ENCODE data around the gene TMCC3. TPM values are rescaled to one million over a fixed set of nuclear protein-coding genes. Genes with fewer than 3 reads are reported as not detected.

TMCC3 gene
- total RNA-seq, 4 donors from 2014 or later, result 11.2 to 18.1 (median 16.4) TPM

DNA sequence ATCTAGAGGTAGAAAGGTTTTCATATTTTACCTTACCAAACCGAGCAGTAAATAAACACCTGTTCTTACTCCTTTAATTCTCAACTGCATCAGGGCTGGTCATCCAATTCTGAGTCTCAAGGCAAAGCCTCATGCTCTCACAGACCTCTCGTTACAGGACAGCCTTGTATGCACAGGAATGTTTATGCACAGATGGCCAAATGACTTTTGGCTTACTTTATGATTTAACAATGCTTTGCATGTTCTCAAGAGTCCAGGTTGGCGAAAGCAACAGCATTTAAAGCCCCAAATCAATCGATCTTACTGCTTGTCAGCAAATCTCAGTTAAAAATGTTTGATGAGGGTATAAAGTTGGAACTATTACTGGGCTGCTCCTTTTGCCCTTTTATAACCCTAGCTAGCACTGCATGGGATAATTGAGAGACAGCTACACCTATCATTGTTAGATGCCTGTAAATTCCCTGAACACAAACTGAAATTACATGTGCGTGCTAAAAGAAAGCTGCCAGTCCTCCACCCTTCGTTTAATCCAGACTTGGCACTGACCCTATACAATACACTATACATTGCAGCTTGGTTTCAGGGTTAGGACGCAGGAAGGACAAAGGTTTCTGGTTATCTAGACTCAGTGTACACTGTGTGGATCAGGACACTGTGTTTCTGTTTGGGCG is 63.6 kb downstream of the TMCC3 start:
- WGBS, result 62% methylated on average over 8 of the region's 8 CpGs
- no peak overlapping the region for H3K4me3 ChIP-seq

DNA sequence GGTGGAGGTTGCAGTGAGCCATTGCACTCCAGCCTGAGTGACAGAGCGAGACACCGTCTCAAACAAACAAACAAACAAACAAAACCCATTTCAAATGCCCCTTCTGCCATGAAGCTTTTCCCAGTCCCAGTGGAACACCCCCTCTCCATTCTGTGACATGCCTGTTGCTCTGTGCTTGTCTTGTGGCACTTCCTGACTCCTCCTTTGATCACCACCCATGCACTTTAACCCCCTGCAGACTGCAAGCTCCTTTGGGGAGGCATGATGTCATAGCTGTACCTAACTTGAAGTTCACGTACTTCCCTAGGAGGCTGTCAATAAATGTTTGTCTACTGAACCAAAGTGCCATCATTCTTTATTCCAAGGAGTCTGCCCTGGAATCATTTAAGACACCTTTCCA is 64.7 kb downstream of the TMCC3 start:
- no peaks in the 10 kb centered on the region for H3K9me3 ChIP-seq
- H3K36me3 ChIP-seq, result peaks cover 8% of the 10 kb centered on the region
- H3K4me3 ChIP-seq, result no peak overlapping the region
- 84% methylated on average over 3 of the region's 3 CpGs for WGBS
- H3K27me3 ChIP-seq, result no peaks in the 10 kb centered on the region
- TF ChIP-seq POLR2AphosphoS5 (IDR thresholded peaks at IDR 0.05) (no peak), EP300 (IDR thresholded peaks at IDR 0.05) (no peak), POLR2A (IDR thresholded peaks at IDR 0.05) (no peak)
- TF ChIP-seq, protein P1, sequence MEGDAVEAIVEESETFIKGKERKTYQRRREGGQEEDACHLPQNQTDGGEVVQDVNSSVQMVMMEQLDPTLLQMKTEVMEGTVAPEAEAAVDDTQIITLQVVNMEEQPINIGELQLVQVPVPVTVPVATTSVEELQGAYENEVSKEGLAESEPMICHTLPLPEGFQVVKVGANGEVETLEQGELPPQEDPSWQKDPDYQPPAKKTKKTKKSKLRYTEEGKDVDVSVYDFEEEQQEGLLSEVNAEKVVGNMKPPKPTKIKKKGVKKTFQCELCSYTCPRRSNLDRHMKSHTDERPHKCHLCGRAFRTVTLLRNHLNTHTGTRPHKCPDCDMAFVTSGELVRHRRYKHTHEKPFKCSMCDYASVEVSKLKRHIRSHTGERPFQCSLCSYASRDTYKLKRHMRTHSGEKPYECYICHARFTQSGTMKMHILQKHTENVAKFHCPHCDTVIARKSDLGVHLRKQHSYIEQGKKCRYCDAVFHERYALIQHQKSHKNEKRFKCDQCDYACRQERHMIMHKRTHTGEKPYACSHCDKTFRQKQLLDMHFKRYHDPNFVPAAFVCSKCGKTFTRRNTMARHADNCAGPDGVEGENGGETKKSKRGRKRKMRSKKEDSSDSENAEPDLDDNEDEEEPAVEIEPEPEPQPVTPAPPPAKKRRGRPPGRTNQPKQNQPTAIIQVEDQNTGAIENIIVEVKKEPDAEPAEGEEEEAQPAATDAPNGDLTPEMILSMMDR (IDR thresholded peaks at IDR 0.05), result no peak
- no peak overlapping the region for H3K27ac ChIP-seq
- peaks cover 13% of the 10 kb centered on the region for H3K4me1 ChIP-seq
- DNase-seq (ENCODE audit: low spot score in 2 of 2), result no peak

More for the DNA sequence above, 63.6 kb downstream of the TMCC3 start:
- Histone ChIP-seq H3K9me3 (no peaks in the 10 kb centered on the region), H3K27me3 (no peaks in the 10 kb centered on the region), H3K4me1 (peaks cover 13% of the 10 kb centered on the region), H3K36me3 (peaks cover 5% of the 10 kb centered on the region), H3K27ac (no peak overlapping the region)
- TF ChIP-seq, protein P1 (IDR thresholded peaks at IDR 0.05), result no peak
- TF ChIP-seq EP300 (IDR thresholded peaks at IDR 0.05) (no peak), POLR2A (IDR thresholded peaks at IDR 0.05) (no peak), POLR2AphosphoS5 (IDR thresholded peaks at IDR 0.05) (no peak)
- DNase-seq (ENCODE audit: low spot score in 2 of 2), result no peak

DNA sequence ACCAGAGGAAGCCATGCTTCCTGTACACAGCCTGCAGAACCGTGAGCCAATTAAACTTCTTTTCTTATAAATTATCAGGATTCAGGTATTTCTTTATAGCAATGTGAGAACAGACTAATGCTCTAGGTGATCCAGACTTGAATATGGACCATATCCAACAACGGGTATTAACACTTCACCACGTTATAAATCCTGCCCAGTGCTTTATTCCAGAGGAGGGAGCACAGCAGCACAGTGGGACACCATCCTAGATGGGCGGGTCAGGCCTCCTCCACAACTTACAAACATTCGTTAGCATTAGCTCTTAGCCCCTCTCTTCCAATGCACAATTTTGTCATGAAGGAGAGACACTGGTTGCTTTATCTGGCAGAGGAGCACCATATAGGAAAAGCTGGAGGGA is 66.0 kb downstream of the TMCC3 start:
- 68% methylated on average over 5 of the region's 5 CpGs for WGBS

DNA sequence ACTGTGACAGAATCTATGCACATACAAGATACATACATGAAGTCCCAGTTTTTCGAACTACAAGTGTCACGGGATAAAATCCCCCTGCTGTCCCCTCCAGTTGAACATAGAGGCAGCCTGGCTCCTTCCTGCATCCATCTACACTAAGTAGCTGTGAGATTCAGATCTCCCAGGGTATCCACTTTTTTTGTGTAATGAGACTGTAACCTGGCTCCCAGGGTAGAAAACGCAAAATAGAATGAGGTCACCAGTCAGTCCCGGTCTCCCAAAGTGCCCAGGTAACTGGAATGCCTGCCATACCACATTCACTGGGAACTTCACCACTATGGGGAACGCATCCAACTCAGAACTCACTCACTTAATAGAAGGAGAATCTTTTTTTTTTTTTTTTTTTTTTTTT is 67.8 kb downstream of the TMCC3 start:
- TF ChIP-seq POLR2A (IDR thresholded peaks at IDR 0.05) (no peak), EP300 (IDR thresholded peaks at IDR 0.05) (no peak), POLR2AphosphoS5 (IDR thresholded peaks at IDR 0.05) (no peak)
- TF ChIP-seq, protein P1 (IDR thresholded peaks at IDR 0.05), result no peak
- no peaks in the 10 kb centered on the region for H3K27me3 ChIP-seq
- H3K9me3 ChIP-seq, result no peaks in the 10 kb centered on the region
- peaks cover 13% of the 10 kb centered on the region for H3K36me3 ChIP-seq
- 96% methylated on average over 5 of the region's 5 CpGs for WGBS
- DNase-seq (ENCODE audit: low spot score in 2 of 2), result no peak
- peaks cover 5% of the 10 kb centered on the region for H3K4me1 ChIP-seq
- H3K27ac ChIP-seq, result no peak overlapping the region
- no peak overlapping the region for H3K4me3 ChIP-seq

More for the DNA sequence above, 66.0 kb downstream of the TMCC3 start:
- no peak overlapping the region for H3K4me3 ChIP-seq
- no peak overlapping the region for H3K27ac ChIP-seq
- H3K9me3 ChIP-seq, result no peaks in the 10 kb centered on the region
- H3K27me3 ChIP-seq, result no peaks in the 10 kb centered on the region
- DNase-seq (ENCODE audit: low spot score in 2 of 2), result no peak
- TF ChIP-seq, protein P1 (IDR thresholded peaks at IDR 0.05), result no peak
- TF ChIP-seq POLR2A (IDR thresholded peaks at IDR 0.05) (no peak), POLR2AphosphoS5 (IDR thresholded peaks at IDR 0.05) (no peak), EP300 (IDR thresholded peaks at IDR 0.05) (no peak)
- peaks cover 9% of the 10 kb centered on the region for H3K4me1 ChIP-seq
- H3K36me3 ChIP-seq, result peaks cover 8% of the 10 kb centered on the region

DNA sequence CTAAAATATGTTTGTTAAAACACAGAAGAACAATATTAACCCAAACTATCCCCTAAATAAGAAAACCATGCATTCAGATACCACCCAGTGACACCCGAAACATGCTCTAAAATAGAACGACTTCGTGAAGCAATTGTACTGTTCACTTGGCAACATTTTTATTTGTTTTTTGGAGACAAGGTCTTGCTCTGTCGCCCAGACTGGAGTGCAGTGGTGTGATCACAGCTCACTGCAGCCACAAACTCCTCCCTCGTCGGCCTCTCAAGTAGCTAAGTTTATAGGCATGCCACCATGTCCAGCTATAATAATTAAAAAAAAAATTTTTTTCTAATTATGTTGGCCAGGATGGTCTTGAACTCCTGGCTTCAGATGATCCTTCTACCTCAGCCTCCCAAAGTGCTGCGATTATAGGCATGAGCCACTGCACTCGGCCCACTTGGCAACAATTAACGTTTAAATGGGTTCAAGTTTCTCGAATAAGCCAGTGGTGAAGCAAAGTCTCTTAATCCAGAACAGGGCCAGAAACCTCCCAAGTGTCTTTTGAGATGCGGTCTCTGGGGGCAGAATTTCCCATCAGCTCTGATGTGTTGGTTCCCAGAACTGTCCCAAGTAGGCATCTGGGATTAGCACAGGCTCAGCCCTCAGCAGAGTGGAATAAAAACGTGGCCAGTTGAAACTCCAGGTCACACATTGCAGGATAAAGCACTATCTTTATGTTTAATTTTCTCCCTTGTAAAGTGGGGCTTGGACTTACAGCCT is 74.5 kb downstream of the TMCC3 start:
- 77% methylated on average over 12 of the region's 12 CpGs for WGBS
- Histone ChIP-seq H3K9me3 (no peaks in the 10 kb centered on the region), H3K27me3 (no peaks in the 10 kb centered on the region), H3K4me1 (no peaks in the 10 kb centered on the region), H3K27ac (no peak overlapping the region), H3K36me3 (peaks cover 17% of the 10 kb centered on the region), H3K4me3 (no peak overlapping the region)
- no peak for DNase-seq (ENCODE audit: low spot score in 2 of 2)
- TF ChIP-seq EP300 (IDR thresholded peaks at IDR 0.05) (no peak), POLR2A (IDR thresholded peaks at IDR 0.05) (no peak), POLR2AphosphoS5 (IDR thresholded peaks at IDR 0.05) (no peak)
- TF ChIP-seq, protein P1 (IDR thresholded peaks at IDR 0.05), result no peak

All from suprapubic skin (tissue), 4 donors.